Stimulated activated CD8-positive, alpha-beta memory T cell treated with anti-CD3 and anti-CD28 coated beads, Interleukin-4, amount 100 ng/mL, for 24 hours (primary cell): ENCODE measurements around the gene WNT3A.

ENCODE experiments used
- DNase-seq: peaks from one replicate; pipeline ENCODE4 v3.0.0-alpha.2; 2020; ENCODE audit warnings: low read depth

The WNT3A gene

DNA sequence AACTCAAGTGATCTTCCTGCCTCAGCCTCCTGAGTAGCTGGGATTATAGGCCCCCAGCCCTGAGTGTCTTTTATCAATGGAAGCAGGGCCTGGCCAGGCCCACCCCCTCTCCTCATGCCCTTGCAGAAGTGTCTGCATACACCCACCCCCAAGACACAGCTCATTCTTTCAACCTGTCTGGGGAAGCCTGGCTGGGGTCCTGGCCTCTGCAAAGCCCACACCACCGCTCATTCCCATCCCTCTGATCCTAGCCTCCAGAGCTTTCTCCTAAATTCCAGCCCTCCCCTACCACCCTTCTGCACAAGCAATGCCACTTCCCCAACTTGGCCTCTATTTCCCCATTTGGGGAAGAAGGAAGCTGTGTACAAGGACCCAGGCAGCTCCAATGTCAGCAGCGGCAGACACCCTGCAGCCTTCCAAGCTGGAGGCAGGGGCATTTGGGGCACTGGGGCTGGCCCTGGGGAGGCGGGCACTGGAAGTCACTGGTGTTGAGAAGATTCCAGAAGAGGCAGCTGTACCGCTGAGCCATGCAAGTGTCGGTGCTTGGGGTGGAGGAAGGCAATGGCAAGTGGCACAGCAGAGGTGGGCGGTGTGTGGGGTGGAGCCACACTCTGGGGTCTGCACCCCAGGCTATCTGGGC, 42.0 kb downstream of the WNT3A start:
- DNase-seq: no peak

DNA sequence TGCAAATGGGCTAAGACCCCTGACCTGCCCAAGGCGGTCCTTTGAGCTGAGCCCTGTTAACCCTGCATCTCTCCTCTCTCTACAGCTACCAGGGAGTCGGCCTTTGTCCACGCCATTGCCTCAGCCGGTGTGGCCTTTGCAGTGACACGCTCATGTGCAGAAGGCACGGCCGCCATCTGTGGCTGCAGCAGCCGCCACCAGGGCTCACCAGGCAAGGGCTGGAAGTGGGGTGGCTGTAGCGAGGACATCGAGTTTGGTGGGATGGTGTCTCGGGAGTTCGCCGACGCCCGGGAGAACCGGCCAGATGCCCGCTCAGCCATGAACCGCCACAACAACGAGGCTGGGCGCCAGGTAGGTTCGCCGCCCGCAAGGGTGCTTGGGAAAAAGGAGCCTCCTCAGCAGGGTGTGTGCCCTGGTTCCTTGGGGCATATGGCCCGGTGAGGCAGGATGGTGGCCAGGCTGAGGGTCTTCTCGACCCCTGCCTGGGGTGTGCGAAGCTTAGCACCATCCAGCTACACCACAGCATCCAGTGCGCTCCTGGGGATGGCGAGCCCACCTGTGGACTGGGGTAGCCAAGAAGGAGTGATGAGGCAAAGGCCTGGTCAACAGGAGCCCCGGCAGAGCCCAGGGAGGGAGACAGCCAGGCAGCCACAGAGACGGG, 43.9 kb downstream of the WNT3A start:
- no peak for DNase-seq

DNA sequence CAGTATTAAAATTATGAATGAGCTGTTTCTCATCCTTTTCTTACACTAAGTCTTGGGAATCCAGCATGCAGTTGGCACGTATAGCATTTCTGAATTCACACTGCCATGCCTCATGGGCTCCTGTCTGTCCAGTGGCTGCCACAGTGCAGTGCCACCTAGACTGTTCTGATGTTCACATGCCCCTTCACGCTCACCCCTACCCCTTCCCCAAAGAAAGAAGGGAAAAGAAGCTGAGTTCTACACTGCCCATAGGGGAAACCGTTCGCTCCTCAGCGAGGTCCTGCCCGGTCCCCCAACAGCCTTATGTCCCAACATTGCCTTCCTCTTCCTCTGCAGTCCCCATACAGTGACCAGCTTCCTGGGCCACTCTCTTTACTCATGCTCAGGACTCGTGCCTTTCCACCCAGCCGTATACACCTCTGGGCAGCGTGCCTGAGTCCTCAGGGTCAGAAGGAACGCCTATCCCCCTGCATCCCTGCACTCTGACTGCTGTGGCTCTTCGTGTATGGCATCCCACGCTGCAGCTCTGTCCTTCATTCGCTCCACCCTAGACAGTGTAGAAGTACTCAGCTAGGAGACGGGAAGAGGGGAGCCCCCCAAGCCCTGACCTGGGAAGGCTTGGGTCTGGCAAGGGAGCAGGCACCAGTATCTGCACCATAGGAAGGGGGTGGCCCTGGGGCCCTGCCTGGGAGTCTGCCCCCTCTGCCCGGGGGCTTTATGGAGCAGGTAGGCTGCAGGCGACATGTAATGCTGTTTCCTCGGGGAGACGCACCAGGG, 51.6 kb downstream of the WNT3A start:
- DNase-seq: no peak

DNA sequence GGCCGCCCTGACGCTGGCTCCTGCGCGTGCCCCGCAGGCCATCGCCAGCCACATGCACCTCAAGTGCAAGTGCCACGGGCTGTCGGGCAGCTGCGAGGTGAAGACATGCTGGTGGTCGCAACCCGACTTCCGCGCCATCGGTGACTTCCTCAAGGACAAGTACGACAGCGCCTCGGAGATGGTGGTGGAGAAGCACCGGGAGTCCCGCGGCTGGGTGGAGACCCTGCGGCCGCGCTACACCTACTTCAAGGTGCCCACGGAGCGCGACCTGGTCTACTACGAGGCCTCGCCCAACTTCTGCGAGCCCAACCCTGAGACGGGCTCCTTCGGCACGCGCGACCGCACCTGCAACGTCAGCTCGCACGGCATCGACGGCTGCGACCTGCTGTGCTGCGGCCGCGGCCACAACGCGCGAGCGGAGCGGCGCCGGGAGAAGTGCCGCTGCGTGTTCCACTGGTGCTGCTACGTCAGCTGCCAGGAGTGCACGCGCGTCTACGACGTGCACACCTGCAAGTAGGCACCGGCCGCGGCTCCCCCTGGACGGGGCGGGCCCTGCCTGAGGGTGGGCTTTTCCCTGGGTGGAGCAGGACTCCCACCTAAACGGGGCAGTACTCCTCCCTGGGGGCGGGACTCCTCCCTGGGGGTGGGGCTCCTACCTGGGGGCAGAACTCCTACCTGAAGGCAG, 52.3 kb downstream of the WNT3A start:
- no peak for DNase-seq

DNA sequence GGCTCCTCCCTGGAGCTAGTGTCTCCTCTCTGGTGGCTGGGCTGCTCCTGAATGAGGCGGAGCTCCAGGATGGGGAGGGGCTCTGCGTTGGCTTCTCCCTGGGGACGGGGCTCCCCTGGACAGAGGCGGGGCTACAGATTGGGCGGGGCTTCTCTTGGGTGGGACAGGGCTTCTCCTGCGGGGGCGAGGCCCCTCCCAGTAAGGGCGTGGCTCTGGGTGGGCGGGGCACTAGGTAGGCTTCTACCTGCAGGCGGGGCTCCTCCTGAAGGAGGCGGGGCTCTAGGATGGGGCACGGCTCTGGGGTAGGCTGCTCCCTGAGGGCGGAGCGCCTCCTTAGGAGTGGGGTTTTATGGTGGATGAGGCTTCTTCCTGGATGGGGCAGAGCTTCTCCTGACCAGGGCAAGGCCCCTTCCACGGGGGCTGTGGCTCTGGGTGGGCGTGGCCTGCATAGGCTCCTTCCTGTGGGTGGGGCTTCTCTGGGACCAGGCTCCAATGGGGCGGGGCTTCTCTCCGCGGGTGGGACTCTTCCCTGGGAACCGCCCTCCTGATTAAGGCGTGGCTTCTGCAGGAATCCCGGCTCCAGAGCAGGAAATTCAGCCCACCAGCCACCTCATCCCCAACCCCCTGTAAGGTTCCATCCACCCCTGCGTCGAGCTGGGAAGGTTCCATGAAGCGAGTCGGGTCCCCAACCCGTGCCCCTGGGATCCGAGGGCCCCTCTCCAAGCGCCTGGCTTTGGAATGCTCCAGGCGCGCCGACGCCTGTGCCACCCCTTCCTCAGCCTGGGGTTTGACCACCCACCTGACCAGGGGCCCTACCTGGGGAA, 53.0 kb downstream of the WNT3A start:
- peak; percentile 38 for DNase-seq

DNA sequence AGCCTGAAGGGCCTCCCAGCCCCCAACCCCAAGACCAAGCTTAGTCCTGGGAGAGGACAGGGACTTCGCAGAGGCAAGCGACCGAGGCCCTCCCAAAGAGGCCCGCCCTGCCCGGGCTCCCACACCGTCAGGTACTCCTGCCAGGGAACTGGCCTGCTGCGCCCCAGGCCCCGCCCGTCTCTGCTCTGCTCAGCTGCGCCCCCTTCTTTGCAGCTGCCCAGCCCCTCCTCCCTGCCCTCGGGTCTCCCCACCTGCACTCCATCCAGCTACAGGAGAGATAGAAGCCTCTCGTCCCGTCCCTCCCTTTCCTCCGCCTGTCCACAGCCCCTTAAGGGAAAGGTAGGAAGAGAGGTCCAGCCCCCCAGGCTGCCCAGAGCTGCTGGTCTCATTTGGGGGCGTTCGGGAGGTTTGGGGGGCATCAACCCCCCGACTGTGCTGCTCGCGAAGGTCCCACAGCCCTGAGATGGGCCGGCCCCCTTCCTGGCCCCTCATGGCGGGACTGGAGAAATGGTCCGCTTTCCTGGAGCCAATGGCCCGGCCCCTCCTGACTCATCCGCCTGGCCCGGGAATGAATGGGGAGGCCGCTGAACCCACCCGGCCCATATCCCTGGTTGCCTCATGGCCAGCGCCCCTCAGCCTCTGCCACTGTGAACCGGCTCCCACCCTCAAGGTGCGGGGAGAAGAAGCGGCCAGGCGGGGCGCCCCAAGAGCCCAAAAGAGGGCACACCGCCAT, 53.8 kb downstream of the WNT3A start:
- DNase-seq: no peak

DNA sequence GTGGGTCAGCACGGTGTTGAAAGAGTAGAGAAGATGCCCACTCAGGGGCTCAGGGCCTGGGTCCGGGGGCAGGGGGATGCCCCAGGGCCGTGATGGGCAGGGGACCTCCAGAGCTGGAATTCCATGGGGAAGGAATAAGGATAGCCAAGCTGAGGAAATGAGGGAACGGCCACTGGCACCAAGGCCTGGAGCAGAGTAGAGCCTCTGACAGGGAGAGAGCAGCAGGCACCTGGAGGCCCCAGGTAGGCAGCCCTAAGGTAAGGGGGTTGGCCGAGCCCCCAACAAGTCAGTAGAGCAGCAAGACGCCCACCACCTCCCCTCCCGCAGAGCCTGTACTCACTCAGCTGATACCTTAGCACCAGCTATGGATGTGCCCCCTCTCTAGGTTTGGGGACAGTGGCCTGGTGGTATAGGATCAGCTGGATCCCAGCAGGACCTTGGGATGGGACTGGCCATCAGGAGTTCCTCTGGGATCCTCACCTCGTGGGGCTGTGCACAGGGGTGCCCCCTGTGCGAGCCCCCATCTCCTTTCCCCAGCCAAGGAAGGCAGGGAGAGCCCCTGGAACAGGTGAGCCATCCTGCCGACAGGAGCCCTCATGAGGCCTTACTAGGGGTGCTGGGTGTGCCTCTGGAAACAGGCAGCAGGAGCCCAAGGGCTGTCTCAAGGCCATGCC, 54.8 kb downstream of the WNT3A start:
- DNase-seq: no peak

DNA sequence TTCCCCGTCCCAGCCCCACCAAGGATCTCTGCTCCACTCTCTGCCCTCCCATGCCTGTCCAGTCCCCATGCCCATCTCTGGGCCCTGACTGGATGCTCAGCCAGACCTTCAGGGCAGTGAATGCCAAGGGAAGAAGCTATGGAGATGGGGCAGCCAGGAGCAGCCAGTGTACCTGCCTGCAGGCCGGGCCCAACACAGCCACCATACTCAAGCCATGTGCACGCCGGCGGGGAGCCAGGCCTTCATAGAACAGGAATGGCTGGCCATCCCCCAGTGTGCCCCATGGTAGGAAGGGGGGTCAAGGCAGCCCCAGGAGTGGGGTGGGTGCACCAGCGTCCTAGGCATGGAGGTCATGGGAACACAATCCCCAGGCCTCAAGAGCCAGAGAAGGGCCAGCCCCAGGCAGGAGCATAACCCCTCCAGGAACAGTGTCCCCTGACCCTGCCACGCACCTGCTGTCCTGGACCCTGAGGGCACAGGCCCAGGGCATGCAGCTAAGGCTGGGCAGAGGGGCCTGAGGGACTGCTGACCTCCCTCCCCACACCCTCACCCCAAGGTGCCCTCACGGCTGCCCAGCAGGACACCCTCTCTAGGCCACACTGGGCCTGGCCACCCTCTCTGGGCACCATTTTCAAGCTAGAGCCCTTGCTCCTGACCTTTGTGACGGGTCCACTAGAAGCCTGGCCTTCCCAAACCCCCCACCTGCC, 55.4 kb downstream of the WNT3A start:
- no peak for DNase-seq

DNA sequence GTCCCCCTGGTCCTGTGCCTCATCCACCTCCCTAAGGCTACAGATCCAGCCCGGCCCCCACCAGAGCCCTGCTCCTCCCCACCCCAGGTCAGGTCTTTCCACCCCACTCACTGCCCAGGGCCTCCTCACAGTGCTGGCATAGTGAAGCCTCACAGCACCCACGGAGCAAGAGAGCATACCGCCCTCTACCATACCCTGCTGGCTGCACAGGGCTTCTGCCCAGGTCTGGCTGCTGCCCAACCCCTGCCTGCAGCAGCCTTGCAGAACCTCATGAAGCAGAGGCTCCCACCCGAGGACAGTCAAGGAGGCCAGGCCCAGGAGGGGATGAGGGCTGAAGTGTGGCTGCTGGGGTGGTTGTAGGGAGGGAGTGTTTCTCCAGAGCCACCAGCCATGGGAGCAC, 56.0 kb downstream of the WNT3A start:
- DNase-seq: no peak

DNA sequence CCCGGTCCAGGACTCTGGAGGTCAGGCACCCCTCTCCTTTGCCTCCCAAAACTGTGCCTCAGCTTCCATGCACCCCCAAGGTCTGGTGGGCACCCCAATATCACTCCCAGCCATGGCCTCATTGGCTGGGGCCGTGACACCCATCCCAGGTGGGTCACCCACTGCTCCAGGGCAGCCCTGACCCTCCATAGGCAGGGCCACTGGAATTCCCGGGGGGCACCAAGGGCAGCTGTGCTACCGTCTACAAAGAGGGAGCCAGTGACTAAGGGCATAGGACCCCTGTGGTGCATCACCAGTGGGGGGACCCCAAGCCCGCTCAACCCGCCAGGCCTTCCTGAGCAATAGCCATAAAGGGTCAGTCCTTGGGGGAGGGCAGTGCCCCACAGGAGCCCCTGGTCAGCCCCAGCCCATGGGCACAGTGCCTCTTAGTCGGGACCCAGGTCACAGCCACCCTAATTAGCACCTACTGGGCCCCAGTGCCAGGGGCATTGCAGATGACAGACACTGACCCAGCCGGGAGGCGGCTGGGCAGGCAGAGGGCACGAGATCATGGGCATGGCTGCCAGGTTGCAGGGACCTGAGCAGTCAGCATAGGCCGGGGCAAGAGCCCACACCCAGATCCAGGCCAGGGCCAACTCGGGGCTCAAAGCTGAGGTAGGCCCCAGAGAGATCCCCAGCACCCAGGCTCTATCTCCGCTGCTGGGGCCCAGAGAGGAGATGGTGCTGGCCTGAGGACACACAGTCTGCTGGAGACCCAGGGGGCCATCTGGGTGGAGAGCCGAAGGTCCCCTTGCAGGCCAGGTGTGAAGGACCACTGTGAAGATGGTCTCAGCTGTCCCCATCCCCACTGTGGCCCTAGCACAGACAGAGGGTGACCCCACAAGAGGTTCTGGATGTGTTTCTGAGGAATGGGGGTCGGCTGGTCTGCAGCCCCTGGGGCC, 56.7 kb downstream of the WNT3A start:
- no peak for DNase-seq

DNA sequence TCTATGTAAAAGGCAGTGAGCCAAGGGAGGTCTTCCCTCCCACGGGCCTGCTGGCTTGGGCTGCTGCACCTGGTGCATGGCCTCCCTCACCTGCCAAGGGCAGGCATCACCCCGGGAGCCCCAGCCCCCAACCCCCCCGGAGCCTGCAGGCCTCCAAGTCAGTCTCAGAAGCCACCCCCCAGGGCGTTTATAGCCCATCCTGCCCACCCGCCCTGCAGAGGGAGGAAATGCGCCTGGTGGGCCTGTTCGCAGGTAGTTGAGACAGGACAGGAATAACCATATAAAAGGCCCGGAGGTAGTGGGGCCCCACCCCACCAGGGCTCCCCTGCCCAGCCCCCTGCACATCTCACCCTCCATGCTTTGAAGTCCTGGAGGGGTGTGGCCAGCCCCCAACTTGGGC, 57.5 kb downstream of the WNT3A start:
- no peak for DNase-seq

DNA sequence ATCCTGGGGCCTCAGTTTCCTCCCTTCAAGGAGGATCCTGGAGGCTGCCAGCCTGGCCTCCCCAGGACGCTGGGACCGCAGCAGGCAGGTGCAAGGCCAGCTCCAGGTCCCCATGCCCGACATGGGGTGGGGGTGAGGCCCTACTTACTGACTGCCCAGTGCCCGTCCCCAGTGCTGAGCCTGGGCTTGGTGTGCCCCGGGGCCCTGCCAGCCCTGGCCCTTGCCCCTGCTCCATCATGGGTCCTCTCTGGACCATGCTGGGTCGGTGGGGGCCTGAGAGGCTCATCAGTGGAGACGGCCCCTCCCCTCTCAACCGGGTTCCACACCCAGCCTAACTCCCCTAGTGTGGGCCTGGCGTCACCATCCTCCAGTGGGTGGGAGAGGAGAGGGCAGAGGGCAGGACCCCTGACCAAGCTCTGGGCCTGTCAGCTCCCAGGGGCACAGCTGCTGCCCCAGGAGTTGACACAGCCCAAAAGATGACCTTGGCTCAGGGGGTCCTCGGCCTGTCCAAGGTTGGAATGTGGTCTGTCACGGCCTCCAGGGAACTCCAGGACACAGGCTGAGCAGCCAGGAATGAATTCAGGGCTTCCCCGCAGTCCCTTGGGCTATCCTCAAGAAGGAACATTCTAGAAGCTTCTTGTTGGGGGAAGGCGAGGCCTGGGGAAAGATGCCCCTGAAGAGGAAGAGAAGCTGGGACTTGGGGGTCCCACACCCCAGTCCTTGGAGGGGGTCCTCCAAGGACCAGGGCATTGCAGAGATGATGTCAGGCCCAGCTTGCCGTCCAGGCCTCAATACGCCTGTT, 58.1 kb downstream of the WNT3A start:
- no peak for DNase-seq

DNA sequence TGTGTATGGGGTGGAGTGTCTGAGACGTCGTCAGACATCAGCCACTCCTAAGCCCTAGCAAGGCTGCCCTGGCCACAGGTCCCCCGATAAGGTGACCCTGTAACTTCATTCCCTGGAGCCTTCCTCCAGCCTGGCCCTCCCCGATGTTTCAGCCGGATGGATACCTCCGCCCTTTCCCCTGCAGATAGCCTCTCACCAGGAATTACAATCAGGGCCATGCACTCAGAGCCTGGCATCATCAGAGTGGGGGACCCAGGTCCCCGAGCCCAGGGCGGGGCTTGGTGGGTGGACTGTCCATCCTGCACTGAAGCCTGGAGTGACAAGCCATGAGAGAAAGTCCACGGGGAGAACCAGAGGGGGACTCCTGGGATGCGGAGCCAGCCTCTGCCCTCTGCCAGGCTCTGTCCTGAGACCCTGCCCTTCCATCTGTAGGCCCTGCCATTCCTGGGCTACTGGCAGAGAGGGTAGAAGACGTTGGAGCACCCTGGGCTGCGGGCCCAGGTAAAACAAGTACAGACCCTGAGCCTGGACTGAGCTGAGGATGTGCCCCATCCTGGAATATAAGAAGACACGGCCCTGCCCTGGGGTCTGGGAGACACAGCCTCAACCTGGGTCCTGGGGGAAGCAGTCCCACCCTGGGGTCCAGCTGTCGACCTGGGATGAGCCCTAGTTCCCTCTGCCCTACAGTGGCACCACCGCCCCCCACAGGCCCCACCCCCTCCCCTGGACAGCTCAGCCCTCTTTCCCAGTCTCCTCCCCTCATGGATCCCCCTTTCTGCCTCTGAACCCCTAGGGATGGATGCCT, 58.9 kb downstream of the WNT3A start:
- no peak for DNase-seq

DNA sequence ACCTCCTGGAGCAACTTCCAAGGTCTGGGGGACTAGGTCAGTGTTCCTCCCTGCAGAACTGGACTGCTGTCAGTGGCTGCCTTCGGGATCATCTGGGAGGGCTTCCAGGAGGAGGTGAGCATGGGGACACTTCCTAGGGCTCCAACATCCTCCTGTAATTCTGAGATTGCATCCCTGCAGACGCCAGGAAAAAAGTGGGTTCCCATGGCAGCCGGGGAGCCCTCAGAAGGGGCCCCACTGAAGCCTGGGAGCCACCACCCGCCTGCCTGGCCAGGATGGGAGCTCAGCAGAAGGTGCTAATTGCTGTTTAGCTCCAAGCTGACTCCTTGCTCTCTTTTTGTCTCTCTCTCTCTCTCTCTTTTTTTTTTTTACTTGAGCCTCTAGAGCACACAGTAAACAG, 59.6 kb downstream of the WNT3A start:
- no peak for DNase-seq

DNA sequence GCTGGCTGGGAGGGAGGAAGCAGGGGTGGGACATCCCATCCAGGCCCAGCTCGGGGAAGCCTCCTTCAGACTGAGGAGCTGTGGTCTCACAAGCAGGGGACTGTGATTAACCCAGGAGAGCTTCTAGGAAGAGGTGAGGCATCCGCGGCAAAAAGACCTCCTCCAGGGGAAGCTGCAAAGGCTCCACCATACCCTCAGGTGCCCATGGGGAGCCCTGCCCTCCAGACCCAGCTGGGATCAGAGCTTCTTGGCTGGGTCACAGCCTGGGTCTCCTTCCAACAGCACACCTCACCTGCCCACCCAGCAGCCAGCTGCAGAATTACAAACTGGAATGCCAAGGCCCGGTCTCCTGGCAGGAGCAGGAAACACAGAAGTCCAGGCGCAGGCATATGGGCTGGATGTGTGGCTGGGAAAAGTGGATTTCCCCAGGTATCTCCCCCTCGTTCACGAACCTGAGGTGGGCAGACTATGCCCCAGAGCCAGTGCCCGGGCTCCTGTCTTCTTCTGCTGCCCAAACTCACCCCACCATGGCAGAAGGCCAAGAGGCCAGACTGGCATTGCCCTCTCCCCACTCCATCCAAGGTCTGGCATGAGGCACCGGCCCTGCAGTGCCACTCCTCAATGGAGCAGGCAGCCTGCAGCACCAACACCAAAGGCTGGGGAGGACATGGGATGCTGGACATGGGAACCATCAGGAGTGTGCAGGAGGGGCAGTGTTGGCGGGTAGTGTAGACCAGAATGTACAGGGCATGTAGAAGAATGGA, 60.3 kb downstream of the WNT3A start:
- no peak for DNase-seq

DNA sequence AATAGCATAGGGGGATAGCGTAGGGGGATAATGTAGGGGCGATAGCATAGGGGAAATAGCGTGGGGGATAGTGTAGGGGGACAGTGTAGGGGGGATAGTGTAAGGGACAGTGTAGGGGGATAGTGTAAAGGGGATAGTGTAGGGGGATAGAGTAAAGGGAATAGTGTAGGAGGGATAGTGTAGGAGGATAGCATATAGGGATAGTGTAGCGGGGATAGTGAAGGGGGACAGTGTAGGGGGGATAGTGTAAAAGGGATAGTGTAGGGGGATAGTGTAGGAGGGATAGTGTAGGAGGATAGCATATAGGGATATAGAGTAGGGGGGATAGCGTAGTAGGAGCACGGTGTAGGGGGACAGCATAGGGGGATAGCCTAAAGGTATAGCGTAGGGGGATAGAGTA, 61.6 kb downstream of the WNT3A start:
- no peak for DNase-seq
